LNCaP clone FGC (cell line): ENCODE measurements around the gene TOP2A.

ENCODE experiments used
- DNase-seq: peaks from one replicate; pipeline ENCODE4 v3.0.0-alpha.2; 2011; ENCODE audit warnings: low read depth
- H3K4me3 ChIP-seq: 2 replicates; pipeline ENCODE4 v1.5.1; 2011; ENCODE audit warnings: mild to moderate bottlenecking, low read depth, low read length, control low read depth
- TF ChIP-seq, protein P1 (sequence below): IDR thresholded peaks from 2 replicates; pipeline ENCODE4 v1.5.1; 2012; ENCODE audit warnings: mild to moderate bottlenecking; ENCODE audit not compliant: control insufficient read depth, insufficient read depth; ENCODE audit errors: extremely low read depth

The TOP2A gene

DNA sequence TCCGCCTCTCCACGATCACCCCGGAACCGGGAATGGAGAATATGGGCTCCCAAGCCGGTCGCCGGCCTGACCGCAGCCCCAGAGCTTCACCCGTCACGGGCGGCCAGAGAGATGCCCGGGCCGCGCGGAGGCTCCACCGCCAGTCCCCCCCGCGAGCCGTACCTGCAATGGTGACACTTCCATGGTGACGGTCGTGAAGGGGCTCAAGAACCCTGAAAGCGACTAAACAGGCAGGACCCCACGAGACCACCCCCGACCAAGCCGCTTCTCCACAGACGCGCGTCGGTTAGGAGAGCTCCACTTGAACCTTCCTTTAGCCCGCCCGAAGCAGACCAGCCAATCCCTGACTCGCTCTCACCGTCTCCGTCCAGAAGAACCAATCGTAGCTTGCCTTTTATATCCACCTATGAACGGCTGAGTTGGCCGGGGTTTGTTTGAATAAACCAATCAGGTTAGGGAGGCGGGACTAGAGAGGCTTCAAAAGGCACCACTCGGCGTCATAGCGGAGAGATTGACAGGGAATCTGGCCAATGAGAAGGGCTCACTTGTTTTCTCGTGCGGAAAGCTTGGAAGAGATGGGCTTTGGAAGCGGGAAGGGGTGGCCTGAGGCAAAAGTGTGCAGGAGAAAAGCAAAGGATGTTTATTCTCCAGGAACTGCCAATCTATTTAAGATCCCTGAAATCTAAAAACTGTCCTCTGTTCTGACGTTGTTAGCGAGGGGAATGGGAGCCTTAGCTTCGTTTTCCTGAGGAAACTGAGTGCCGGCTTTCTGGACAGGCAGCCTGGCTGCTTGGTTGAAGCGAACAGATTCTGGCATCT lies at the start of gene TOP2A:
TOP2A (minus strand) TSS at position 288 of the 819 bp plus-strand sequence; CDS start at position 183, 105 bp downstream.
- TF ChIP-seq, protein P1, sequence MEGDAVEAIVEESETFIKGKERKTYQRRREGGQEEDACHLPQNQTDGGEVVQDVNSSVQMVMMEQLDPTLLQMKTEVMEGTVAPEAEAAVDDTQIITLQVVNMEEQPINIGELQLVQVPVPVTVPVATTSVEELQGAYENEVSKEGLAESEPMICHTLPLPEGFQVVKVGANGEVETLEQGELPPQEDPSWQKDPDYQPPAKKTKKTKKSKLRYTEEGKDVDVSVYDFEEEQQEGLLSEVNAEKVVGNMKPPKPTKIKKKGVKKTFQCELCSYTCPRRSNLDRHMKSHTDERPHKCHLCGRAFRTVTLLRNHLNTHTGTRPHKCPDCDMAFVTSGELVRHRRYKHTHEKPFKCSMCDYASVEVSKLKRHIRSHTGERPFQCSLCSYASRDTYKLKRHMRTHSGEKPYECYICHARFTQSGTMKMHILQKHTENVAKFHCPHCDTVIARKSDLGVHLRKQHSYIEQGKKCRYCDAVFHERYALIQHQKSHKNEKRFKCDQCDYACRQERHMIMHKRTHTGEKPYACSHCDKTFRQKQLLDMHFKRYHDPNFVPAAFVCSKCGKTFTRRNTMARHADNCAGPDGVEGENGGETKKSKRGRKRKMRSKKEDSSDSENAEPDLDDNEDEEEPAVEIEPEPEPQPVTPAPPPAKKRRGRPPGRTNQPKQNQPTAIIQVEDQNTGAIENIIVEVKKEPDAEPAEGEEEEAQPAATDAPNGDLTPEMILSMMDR = no peak
- H3K4me3 ChIP-seq = peak within 1 kb of the TSS; percentile 92
- DNase-seq = peak; percentile 100

- TF ChIP-seq, protein P1 = no peak
- no peak overlapping the region for H3K4me3 ChIP-seq
- no peak for DNase-seq
Observed at GRCh38 chr17:40467281-40467867, 49.7 kb upstream of the TOP2A start.

GRCh38 chr17:40466298-40466971 lies 48.7 kb upstream of the TOP2A start:
- DNase-seq = no peak
- TF ChIP-seq, protein P1 = no peak

GRCh38 chr17:40464392-40464855 lies 46.7 kb upstream of the TOP2A start:
- TF ChIP-seq, protein P1 = no peak
- H3K4me3 ChIP-seq = no peak overlapping the region
- DNase-seq = no peak

More at GRCh38 chr17:40466298-40466971, 48.7 kb upstream of the TOP2A start:
- no peak overlapping the region for H3K4me3 ChIP-seq

DNA sequence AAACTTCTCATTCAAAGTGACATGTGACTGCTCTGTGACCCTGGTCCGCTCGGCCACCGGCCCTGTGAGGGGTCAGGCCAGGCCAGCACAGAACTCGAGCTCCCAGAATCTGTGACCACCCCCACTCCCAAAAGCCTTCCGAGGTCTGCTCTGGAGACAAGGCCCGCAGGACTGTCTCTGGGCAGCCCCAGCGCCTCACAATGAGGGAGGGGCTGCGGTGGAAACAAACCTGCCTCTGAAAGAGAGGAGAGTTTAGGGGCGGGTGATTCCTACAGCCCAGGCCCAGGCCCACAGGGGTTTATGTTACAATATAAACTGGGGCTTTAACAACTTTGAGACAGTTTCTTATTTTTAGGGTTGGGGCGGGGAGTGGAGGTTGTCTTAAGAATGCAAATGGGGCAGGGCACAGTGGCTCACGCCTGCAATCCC lies 45.4 kb upstream of the TOP2A start:
- H3K4me3 ChIP-seq = no peak overlapping the region
- DNase-seq = no peak
- TF ChIP-seq, protein P1 = no peak

DNA sequence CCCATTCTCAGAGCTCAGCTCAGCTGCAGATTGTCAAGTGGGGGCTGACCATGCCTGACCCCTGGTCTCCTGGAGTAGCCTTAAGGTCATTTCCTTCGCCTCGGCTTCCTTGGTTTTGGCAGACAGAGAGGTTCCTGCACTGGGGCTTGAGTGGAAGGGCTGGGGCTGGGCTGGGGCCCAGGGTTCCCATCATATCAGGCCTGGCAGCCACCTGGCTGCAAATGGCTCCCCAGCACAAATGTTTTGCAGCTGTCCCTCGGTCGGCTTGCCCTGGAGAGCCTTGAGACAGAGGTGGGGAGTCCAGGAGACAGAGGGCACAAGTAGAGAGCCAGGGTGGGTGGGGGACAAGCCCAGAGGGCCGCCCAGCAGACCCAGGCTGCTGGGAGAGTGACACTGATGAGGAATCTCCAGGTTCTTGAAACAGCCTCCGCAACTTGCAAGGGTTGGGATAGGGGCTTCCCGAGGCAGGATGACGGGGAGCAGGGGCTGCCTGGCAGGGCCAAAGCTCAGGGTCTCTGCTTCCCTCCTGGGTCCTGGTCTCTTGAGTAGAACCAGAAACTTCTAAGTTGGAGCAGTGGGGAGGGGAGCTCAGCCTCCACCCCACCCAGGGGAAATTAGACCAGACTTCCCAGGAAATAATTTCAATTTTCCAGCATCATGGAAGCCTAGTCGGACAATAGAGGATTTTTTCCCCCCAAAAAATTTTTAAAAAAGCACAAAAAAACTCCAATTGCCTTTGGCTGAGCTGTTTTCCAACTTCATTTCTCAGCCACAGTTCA lies 44.8 kb upstream of the TOP2A start:
- DNase-seq = no peak
- TF ChIP-seq, protein P1 = no peak
- no peak overlapping the region for H3K4me3 ChIP-seq
